Measurements from ENCODE around the gene ADAM21.

- TF ChIP-seq CTCF (IDR thresholded peaks at IDR 0.05): no peak
- TF ChIP-seq POLR2A (IDR thresholded peaks at IDR 0.05): no peak
Observed at GRCh38 chr14:70415788-70416187, 36.2 kb upstream of the ADAM21 start.

All from lower leg skin (tissue), 3 donors.